ENCODE measurements around the gene HEXA. TPM values are rescaled to one million over a fixed set of nuclear protein-coding genes. Genes with fewer than 3 reads are reported as not detected.

Gene HEXA
- total RNA-seq, 1 donor from 2014 or later: 102 TPM

- intact Hi-C loops (cut with micrococcal nuclease): loop anchor here (10.0 kb wide), 1 partner anchor 765 kb away; no protein-coding TSS in a partner anchor
- peaks cover 4% of the 10 kb centered on the region for H3K9me3 Mint-ChIP-seq
- H3K36me3 Mint-ChIP-seq (ENCODE audit: low read depth): peaks cover 11% of the 10 kb centered on the region
- TF ChIP-seq, protein P1, sequence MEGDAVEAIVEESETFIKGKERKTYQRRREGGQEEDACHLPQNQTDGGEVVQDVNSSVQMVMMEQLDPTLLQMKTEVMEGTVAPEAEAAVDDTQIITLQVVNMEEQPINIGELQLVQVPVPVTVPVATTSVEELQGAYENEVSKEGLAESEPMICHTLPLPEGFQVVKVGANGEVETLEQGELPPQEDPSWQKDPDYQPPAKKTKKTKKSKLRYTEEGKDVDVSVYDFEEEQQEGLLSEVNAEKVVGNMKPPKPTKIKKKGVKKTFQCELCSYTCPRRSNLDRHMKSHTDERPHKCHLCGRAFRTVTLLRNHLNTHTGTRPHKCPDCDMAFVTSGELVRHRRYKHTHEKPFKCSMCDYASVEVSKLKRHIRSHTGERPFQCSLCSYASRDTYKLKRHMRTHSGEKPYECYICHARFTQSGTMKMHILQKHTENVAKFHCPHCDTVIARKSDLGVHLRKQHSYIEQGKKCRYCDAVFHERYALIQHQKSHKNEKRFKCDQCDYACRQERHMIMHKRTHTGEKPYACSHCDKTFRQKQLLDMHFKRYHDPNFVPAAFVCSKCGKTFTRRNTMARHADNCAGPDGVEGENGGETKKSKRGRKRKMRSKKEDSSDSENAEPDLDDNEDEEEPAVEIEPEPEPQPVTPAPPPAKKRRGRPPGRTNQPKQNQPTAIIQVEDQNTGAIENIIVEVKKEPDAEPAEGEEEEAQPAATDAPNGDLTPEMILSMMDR (IDR thresholded peaks at IDR 0.05): no peak
- H3K4me1 Mint-ChIP-seq: peaks cover 18% of the 10 kb centered on the region
- no peak overlapping the region for H3K27ac Mint-ChIP-seq
- H3K27me3 Mint-ChIP-seq: no peaks in the 10 kb centered on the region
- H3K4me3 Mint-ChIP-seq: peak overlapping the region; percentile 55
- CTCF ChIA-PET: no interaction called here
- POLR2A ChIA-PET: interaction anchor here (0.9 to 2.7 kb wide), 4 partner anchors 41 to 91 kb away, joined by 3 to 14 read pairs (median 5); partner anchors contain the start of genes HEXA and PKM
- DNase-seq: peak; percentile 57
- peak; percentile 51 for ATAC-seq (ENCODE audit: low read depth)
Observed at GRCh38 chr15:72319360-72319984, 56.3 kb downstream of the HEXA start.

DNA sequence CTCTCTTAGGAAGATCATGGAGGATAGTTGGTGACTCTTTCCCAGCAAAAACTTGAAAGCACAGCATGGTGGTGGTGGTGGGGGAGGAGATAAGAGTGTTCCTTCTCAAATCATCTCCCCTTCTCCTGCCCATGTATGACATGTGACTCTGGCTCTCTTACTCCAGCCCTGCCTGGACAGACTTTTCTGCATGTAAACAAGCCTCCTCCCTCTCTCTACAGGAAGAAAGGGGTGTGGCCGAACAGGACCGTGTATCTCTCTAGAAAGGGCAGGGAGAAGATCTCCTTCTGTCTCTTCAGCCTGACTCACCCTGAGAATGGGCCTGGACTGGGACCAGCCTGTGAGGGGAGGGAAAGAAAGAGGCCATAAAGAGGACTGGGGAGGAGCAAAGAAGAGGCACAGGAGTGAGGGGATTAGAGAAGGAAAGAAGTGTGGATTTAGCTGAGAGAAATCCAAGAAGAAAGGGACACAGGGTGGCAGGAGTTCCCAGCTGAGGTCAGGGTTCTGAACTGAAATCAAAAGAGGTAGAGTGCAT, 57.3 kb downstream of the HEXA start:
- H3K27ac Mint-ChIP-seq: peak overlapping the region; percentile 47
- H3K4me3 Mint-ChIP-seq: peak overlapping the region; percentile 55
- ATAC-seq (ENCODE audit: low read depth) (no peak), DNase-seq (no peak)
- H3K9me3 Mint-ChIP-seq: no peaks in the 10 kb centered on the region
- H3K4me1 Mint-ChIP-seq: peaks cover 18% of the 10 kb centered on the region
- POLR2A ChIA-PET: interaction anchor here (1.2 to 2.7 kb wide), 2 partner anchors 57 kb away, joined by 3 to 14 read pairs; partner anchors contain the start of gene HEXA
- H3K36me3 Mint-ChIP-seq (ENCODE audit: low read depth): peaks cover 2% of the 10 kb centered on the region
- CTCF ChIA-PET: interaction anchor here (1.0 kb wide), 1 partner anchor 118 kb away, joined by 3 read pairs; no protein-coding TSS in a partner anchor
- no peaks in the 10 kb centered on the region for H3K27me3 Mint-ChIP-seq
- intact Hi-C loops (cut with micrococcal nuclease): loop anchor here (10.0 kb wide), 1 partner anchor 766 kb away; no protein-coding TSS in a partner anchor
- TF ChIP-seq, protein P1 (IDR thresholded peaks at IDR 0.05): no peak

DNA sequence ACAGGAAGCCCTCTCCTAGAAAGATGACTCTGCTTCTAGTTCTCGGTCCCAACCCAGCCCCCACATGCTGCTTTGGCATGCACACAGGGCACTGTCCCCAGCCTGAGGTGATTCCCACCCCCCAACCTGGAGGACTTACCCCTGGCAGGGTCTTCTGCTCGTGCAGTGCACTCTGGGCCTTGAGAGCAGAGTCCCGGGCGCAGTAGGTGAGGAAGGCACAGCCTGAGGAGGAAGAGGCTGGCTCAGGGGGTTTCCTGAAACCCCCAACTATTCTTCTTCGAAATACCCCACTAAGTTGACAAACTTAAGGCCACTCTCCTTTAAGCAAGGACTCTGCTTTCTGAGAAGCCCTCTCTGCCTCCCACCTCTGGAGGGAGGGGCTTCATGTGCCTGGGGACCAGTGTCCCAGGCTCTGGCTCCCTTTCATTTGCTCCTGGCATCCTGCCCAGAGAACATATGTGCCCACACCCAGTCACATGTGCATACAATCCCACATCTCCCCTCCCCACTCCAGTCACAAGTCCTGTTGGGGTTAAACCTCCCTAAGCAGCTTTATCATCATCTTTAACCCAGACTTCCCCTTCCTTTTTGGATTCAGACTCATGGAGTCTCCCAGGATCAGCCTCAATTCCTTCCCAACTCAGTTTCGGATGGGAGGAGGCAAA, 60.0 kb downstream of the HEXA start:
- Mint-ChIP-seq H3K9me3 (no peaks in the 10 kb centered on the region), H3K27ac (no peak overlapping the region), H3K4me3 (no peak overlapping the region), H3K27me3 (no peaks in the 10 kb centered on the region), H3K36me3 (ENCODE audit: low read depth) (no peaks in the 10 kb centered on the region), H3K4me1 (peaks cover 16% of the 10 kb centered on the region)
- TF ChIP-seq, protein P1 (IDR thresholded peaks at IDR 0.05): no peak
- ChIA-PET POLR2A (no interaction called here), CTCF (no interaction called here)
- intact Hi-C loops (cut with micrococcal nuclease): loop anchor here (10.0 kb wide), 1 partner anchor 769 kb away; no protein-coding TSS in a partner anchor
- no peak for DNase-seq
- no peak for ATAC-seq (ENCODE audit: low read depth)

DNA sequence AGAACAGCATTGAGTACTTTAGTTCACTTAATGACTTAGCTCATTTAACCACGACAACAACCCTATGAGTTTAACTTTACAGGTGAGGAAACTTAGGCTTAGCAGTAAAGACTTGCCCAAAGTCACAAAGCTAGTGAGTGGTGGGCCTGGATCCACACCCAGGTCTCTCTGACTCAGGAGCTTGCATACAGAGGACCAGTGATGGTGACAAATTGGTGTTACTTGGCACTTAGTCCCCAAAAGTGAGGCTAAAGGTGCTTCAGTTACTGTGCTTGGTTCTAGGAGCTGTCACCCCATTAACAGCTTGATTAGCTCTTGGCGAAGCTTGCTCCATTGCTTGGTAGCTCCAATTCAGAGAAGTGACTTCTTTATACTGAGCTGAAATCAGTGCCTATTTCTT, 61.9 kb downstream of the HEXA start:
- no peaks in the 10 kb centered on the region for H3K9me3 Mint-ChIP-seq
- no peak overlapping the region for H3K4me3 Mint-ChIP-seq
- no peaks in the 10 kb centered on the region for H3K36me3 Mint-ChIP-seq (ENCODE audit: low read depth)
- intact Hi-C loops (cut with micrococcal nuclease): loop anchor here (2.0 to 10.0 kb wide), 2 partner anchors 161 to 771 kb away; partner anchors contain the start of gene ARIH1
- CTCF ChIA-PET: interaction anchor here (0.6 to 2.5 kb wide), 7 partner anchors 17 to 357 kb away, joined by 3 to 20 read pairs (median 4); no protein-coding TSS in a partner anchor
- POLR2A ChIA-PET: no interaction called here
- H3K27me3 Mint-ChIP-seq: no peaks in the 10 kb centered on the region
- no peak for ATAC-seq (ENCODE audit: low read depth)
- no peak for DNase-seq
- TF ChIP-seq, protein P1 (IDR thresholded peaks at IDR 0.05): no peak
- H3K27ac Mint-ChIP-seq: no peak overlapping the region
- peaks cover 5% of the 10 kb centered on the region for H3K4me1 Mint-ChIP-seq

Data from activated B cell treated with CpG ODN at 0.5 μM for 24 hours (primary cell).